WTC11 (cell line): ENCODE data around the gene TMX4. TPM values are rescaled to one million over a fixed set of nuclear protein-coding genes. Genes with fewer than 3 reads are reported as not detected.

Source experiments
- ATAC-seq: fragments of 200-7000 bp; cut with Tn5 transposase; 2 replicates; pipeline ENCODE4 v1.10.0; 2021; ENCODE audit warnings: mild to moderate bottlenecking, moderate library complexity
- Bru-seq: library from RNA; stranded (reverse); fragments of 400-500 nt; gene quantifications from one replicate; lab custom pipeline; 2021; lab: Mats Ljungman, UMichigan
- CTCF ChIA-PET: fragments of 300-600 bp; sonication (Branson Sonifier 250); formaldehyde crosslinking; loops from one replicate; lab custom pipeline; 2021; ENCODE audit warnings: antibody characterized with exemption; lab: Charles Lee
- POLR2A ChIA-PET: fragments of 350-600 bp; sonication (Branson Sonifier 250); formaldehyde crosslinking; loops from one replicate; lab custom pipeline; 2021; ENCODE audit warnings: antibody characterized with exemption; lab: Charles Lee
- DNase-seq: peaks from one replicate; pipeline ENCODE4 v3.0.0; 2021; ENCODE audit warnings: low spot score
- H3K27ac Mint-ChIP-seq: 2 replicates; pipeline ENCODE4 v1.8.0; 2021; ENCODE audit warnings: mixed read lengths
- H3K27me3 Mint-ChIP-seq: 2 replicates; pipeline ENCODE4 v1.8.0; 2021; ENCODE audit warnings: low read depth, mild to moderate bottlenecking, moderate library complexity, mixed read lengths
- H3K36me3 Mint-ChIP-seq: 2 replicates; pipeline ENCODE4 v1.8.0; 2021; ENCODE audit warnings: mixed read lengths
- H3K4me1 Mint-ChIP-seq: 2 replicates; pipeline ENCODE4 v1.8.0; 2022; ENCODE audit warnings: mixed read lengths
- H3K4me3 Mint-ChIP-seq: 2 replicates; pipeline ENCODE4 v1.8.0; 2021; ENCODE audit warnings: mild to moderate bottlenecking, moderate library complexity, mixed read lengths
- H3K9me3 Mint-ChIP-seq: 2 replicates; pipeline ENCODE4 v1.8.0; 2021; ENCODE audit warnings: mixed read lengths
- ARID4B ChIP-seq: sonication (generic); formaldehyde crosslinking; IDR thresholded peaks from 2 replicates; pipeline ENCODE4 v1.8.0; 2023; ENCODE audit warnings: missing genetic modification reagents, mild to moderate bottlenecking, borderline replicate concordance
- ATF1 ChIP-seq: sonication (generic); formaldehyde crosslinking; IDR thresholded peaks from 2 replicates; pipeline ENCODE4 v1.8.1; 2023; ENCODE audit warnings: mild to moderate bottlenecking, moderate library complexity, missing genetic modification reagents
- CBFB ChIP-seq: sonication (generic); formaldehyde crosslinking; IDR thresholded peaks from 2 replicates; pipeline ENCODE4 v1.8.1; 2022; ENCODE audit warnings: mild to moderate bottlenecking, low read depth, missing genetic modification reagents
- CREM ChIP-seq: sonication (generic); formaldehyde crosslinking; IDR thresholded peaks from 2 replicates; pipeline ENCODE4 v1.8.1; 2022; ENCODE audit warnings: mild to moderate bottlenecking, missing genetic modification reagents, moderate library complexity
- FOXK1 ChIP-seq: sonication (generic); formaldehyde crosslinking; IDR thresholded peaks from 2 replicates; pipeline ENCODE4 v1.8.0; 2022; ENCODE audit warnings: mild to moderate bottlenecking, moderate library complexity, missing genetic modification reagents
- GABPB1 ChIP-seq: sonication (generic); formaldehyde crosslinking; IDR thresholded peaks from 2 replicates; pipeline ENCODE4 v1.8.1; 2023; ENCODE audit warnings: mild to moderate bottlenecking, missing genetic modification reagents
- GTF2I ChIP-seq: fragments of 250-450 bp; sonication (Bioruptor Pico); conservative IDR thresholded peaks from 2 replicates; pipeline ENCODE4 v1.4.0; 2021; ENCODE audit warnings: mild to moderate bottlenecking
- HMGA2 ChIP-seq: fragments of 250-450 bp; sonication (Bioruptor Pico); IDR thresholded peaks from 2 replicates; pipeline ENCODE4 v1.4.0; 2021; ENCODE audit warnings: mild to moderate bottlenecking, moderate library complexity
- IRF1 ChIP-seq: sonication (generic); formaldehyde crosslinking; IDR thresholded peaks from 2 replicates; pipeline ENCODE4 v1.8.0; 2023; ENCODE audit warnings: missing genetic modification reagents
- MAX ChIP-seq: sonication (generic); formaldehyde crosslinking; IDR thresholded peaks from 2 replicates; pipeline ENCODE4 v1.8.0; 2022; ENCODE audit warnings: mild to moderate bottlenecking, missing genetic modification reagents
- NFE2L1 ChIP-seq: sonication (generic); formaldehyde crosslinking; IDR thresholded peaks from 2 replicates; pipeline ENCODE4 v1.8.1; 2023; ENCODE audit warnings: missing genetic modification reagents
- OVOL2 ChIP-seq: fragments of 250-450 bp; sonication (Bioruptor Pico); IDR thresholded peaks from 2 replicates; pipeline ENCODE4 v1.9.0; 2021; ENCODE audit warnings: mild to moderate bottlenecking, borderline replicate concordance
- PRDM15 ChIP-seq: sonication (generic); formaldehyde crosslinking; IDR thresholded peaks from 2 replicates; pipeline ENCODE4 v1.8.0; 2022; ENCODE audit warnings: missing genetic modification reagents
- PREB ChIP-seq: sonication (generic); formaldehyde crosslinking; IDR thresholded peaks from 2 replicates; pipeline ENCODE4 v1.8.1; 2022; ENCODE audit warnings: mild to moderate bottlenecking, missing genetic modification reagents, moderate library complexity, borderline replicate concordance
- SP1 ChIP-seq: sonication (generic); formaldehyde crosslinking; conservative IDR thresholded peaks from 2 replicates; pipeline ENCODE4 v1.8.1; 2022; ENCODE audit warnings: missing genetic modification reagents
- TCF7 ChIP-seq: sonication (generic); formaldehyde crosslinking; IDR thresholded peaks from 2 replicates; pipeline ENCODE4 v1.8.0; 2022; ENCODE audit warnings: mild to moderate bottlenecking, low read depth, missing genetic modification reagents, moderate library complexity
- TEAD4 ChIP-seq: sonication (generic); formaldehyde crosslinking; IDR thresholded peaks from 2 replicates; pipeline ENCODE4 v1.8.0; 2022; ENCODE audit warnings: mild to moderate bottlenecking, missing genetic modification reagents
- ZBTB43 ChIP-seq: sonication (generic); formaldehyde crosslinking; IDR thresholded peaks from 2 replicates; pipeline ENCODE4 v1.8.1; 2023; ENCODE audit warnings: mild to moderate bottlenecking, missing genetic modification reagents
- ZNF121 ChIP-seq: sonication (generic); formaldehyde crosslinking; IDR thresholded peaks from 2 replicates; pipeline ENCODE4 v1.8.0; 2023; ENCODE audit warnings: missing genetic modification reagents
- ZNF138 ChIP-seq: sonication (generic); formaldehyde crosslinking; conservative IDR thresholded peaks from 2 replicates; pipeline ENCODE4 v1.8.1; 2022; ENCODE audit warnings: mild to moderate bottlenecking, moderate library complexity, missing genetic modification reagents
- ZNF232 ChIP-seq: sonication (generic); formaldehyde crosslinking; IDR thresholded peaks from 2 replicates; pipeline ENCODE4 v1.8.0; 2022; ENCODE audit warnings: mild to moderate bottlenecking, missing genetic modification reagents
- ZNF317 ChIP-seq: sonication (generic); formaldehyde crosslinking; IDR thresholded peaks from 2 replicates; pipeline ENCODE4 v1.8.1; 2023; ENCODE audit warnings: low read depth, mild to moderate bottlenecking, moderate library complexity, missing genetic modification reagents, borderline replicate concordance
- long read RNA-seq, 3 experiments: library from RNA in 1 of 3; library from capped mRNA in 1 of 3; library from polyadenylated mRNA in 1 of 3; unstranded in 2 of 3; stranded (forward) in 1 of 3; transcript quantifications; one replicate each; pipeline ENCODE4 v2.0.0, GENCODE V29; 2021
- total RNA-seq: library from RNA; stranded (reverse); gene quantifications from 3 replicates; pipeline ENCODE4 v1.2.3, GENCODE V29; 2021

The TMX4 gene
- 9.7 to 11.4 TPM (median 9.8 TPM) in 3 replicates for total RNA-seq
- percentile 53 among the genes with signal in this experiment for Bru-seq, nascent RNA
- long read RNA-seq, experiment 1, full-length matches to known transcripts = 48 of 55 reads
- long read RNA-seq, experiment 1, partial matches to known transcripts = 1 of 55 reads
- long read RNA-seq, experiment 1, other reads (novel, unspliced or antisense) = 6 of 55 reads
- long read RNA-seq, experiment 2, full-length matches to known transcripts = 2 of 15 reads
- long read RNA-seq, experiment 2, partial matches to known transcripts = 4 of 15 reads
- long read RNA-seq, experiment 2, other reads (novel, unspliced or antisense) = 9 of 15 reads
- long read RNA-seq, experiment 3, partial matches to known transcripts = 0 of 2 reads
- long read RNA-seq, experiment 3, other reads (novel, unspliced or antisense) = 2 of 2 reads

GRCh38 chr20:8019246-8019997 is at the start of gene TMX4:
Gene TMX4 (minus strand): TSS chr20:8019761. CDS start chr20:8019613, 148 bp downstream.
- ChIA-PET CTCF (interaction anchor here (0.6 to 2.6 kb wide), 6 partner anchors 24 to 703 kb away, joined by 3 to 6 read pairs (median 4); no protein-coding TSS in a partner anchor), POLR2A (interaction anchor here (0.6 to 1.0 kb wide), 3 partner anchors 11 to 632 kb away, joined by 3 to 4 read pairs (median 4); no protein-coding TSS in a partner anchor)
- H3K27ac Mint-ChIP-seq = peak within 1 kb of the TSS; percentile 65; the same call in 1 of the 2 replicates
- DNase-seq = peak; percentile 97
- no peaks in the 10 kb centered on the region for H3K36me3 Mint-ChIP-seq
- no peaks in the 10 kb centered on the region for H3K9me3 Mint-ChIP-seq
- H3K4me1 Mint-ChIP-seq = peaks cover 11% of the 10 kb centered on the region
- H3K4me3 Mint-ChIP-seq = peak within 1 kb of the TSS; percentile 79
- H3K27me3 Mint-ChIP-seq = peaks cover 6% of the 10 kb centered on the region; the same call in 1 of the 2 replicates
- peak; percentile 93 for ATAC-seq
- TF ChIP-seq ATF1 (CRISPR knock-in tag) = no peak
- peak; percentile 33; the same call in 1 of the 2 replicates for TF ChIP-seq ARID4B (CRISPR knock-in tag)
- no peak for TF ChIP-seq ZNF121 (CRISPR knock-in tag)
- 0 out of 2 replicates have a peak, but pooled peaks have one; percentile 40 for TF ChIP-seq ZNF232 (CRISPR knock-in tag)
- no peak for TF ChIP-seq CREM (CRISPR knock-in tag)
- TF ChIP-seq PREB (CRISPR knock-in tag) = peak; percentile 73; the same call in 1 of the 2 replicates
- TF ChIP-seq ZNF138 (CRISPR knock-in tag) = no peak
- TF ChIP-seq TCF7 (CRISPR knock-in tag) = peak; percentile 68; the same call in 1 of the 2 replicates
- no peak for TF ChIP-seq IRF1
- no peak for TF ChIP-seq ZNF317 (CRISPR knock-in tag)
- no peak for TF ChIP-seq TEAD4 (CRISPR knock-in tag)
- peak; percentile 82 for TF ChIP-seq SP1 (CRISPR knock-in tag)
- TF ChIP-seq CBFB (CRISPR knock-in tag) = 0 out of 2 replicates have a peak, but pooled peaks have one; percentile 52
- TF ChIP-seq MAX (CRISPR knock-in tag) = no peak
- peak; percentile 73 for TF ChIP-seq FOXK1 (CRISPR knock-in tag)
- TF ChIP-seq PRDM15 (CRISPR knock-in tag) = no peak; the same call in 1 of the 2 replicates
- TF ChIP-seq GTF2I (CRISPR knock-in tag) = no peak
- peak; percentile 48; the same call in 1 of the 2 replicates for TF ChIP-seq NFE2L1 (CRISPR knock-in tag)
- TF ChIP-seq HMGA2 = no peak
- TF ChIP-seq OVOL2 = no peak
- TF ChIP-seq ZBTB43 (CRISPR knock-in tag) = no peak
- TF ChIP-seq GABPB1 (CRISPR knock-in tag) = peak; percentile 95
